Right cardiac atrium (tissue), 5 donors: ENCODE measurements around the gene CHRD. TPM values are rescaled to one million over a fixed set of nuclear protein-coding genes. Genes with fewer than 3 reads are reported as not detected.
"Not testable (repeated sequence)": the region's sequence is repeated elsewhere in the genome, so short reads cannot be mapped to it uniquely, and the experiment has no call there.

Experiments used
- ATAC-seq, 2 donors: fragments of 200-7000 bp; cut with Tn5 transposase; one replicate each; pipeline versions ENCODE4 v1.8.0 to v1.9.1; 2020; ENCODE audit warnings: moderate library complexity in 2 of 2, mild to moderate bottlenecking in 1 of 2
- DNase-seq, 3 donors: peaks; one replicate each; pipeline ENCODE4 v3.0.0-alpha.2; 2020
- H3K27ac ChIP-seq: one replicate; pipeline ENCODE4 v1.5.1; 2013; ENCODE audit warnings: mild to moderate bottlenecking, low read length, control low read depth, moderate library complexity
- H3K27me3 ChIP-seq: one replicate; pipeline ENCODE4 v1.6.1; 2013; ENCODE audit not compliant: control insufficient read depth, insufficient read depth
- H3K4me1 ChIP-seq: one replicate; pipeline ENCODE4 v1.6.1; 2013; ENCODE audit warnings: low read length; ENCODE audit not compliant: control insufficient read depth, insufficient read depth
- H3K4me3 ChIP-seq: one replicate; pipeline ENCODE4 v1.5.1; 2013; ENCODE audit warnings: low read length, control low read depth
- H3K9me3 ChIP-seq: one replicate; pipeline ENCODE4 v1.6.1; 2013; ENCODE audit warnings: low read length; ENCODE audit not compliant: control insufficient read depth
- WGBS: extraction: QIAGEN DNeasy Blood & Tissue Kit; methylation state at CpG from one replicate; pipeline ENCODE4 v1.1.7; 2013; 5-methylcytosine and 5-hydroxymethylcytosine counted together
- intact Hi-C, 4 donors: fragments of 100-400 bp; cut with DNase I; formaldehyde crosslinking; loops; one replicate each; pipeline versions ENCODE4 v1.11.0 to v1.14.0; 2022 to 2023
- polyA plus RNA-seq: library from polyadenylated mRNA; stranded (reverse); fragments of 200-250 nt; gene quantifications from one replicate; pipeline ENCODE4 v1.2.3, GENCODE V29; 2013
- total RNA-seq, 4 donors: library from RNA; stranded (reverse); fragmentation: NEBNext Ultra II Directional; extraction: Animal tissue kit (Norgen Biotek cat#: 25700); gene quantifications; one replicate each; pipeline ENCODE4 v1.2.1, GENCODE V29; 2021
- donor health status: healthy with polysubstance abuse.
- donor health status: DM: no; HTN: yes; CAD: no.
- donor health status: DM: no; HTN: no; CAD: no.
- donor health status: DM: no; HTN: yes; CAD: no; lungs with severe emphysema.
- donor health status: DM: yes; HTN: yes; CAD: no.

Gene CHRD
- total and polyA plus RNA-seq, 5 donors = 8.6 to 12.1 (median 10.8) TPM

- no peaks in the 10 kb centered on the region for H3K4me1 ChIP-seq
- ATAC-seq (no peak), DNase-seq (no peak)
- intact Hi-C loops = no loop called here
- 84% methylated on average over 2 of the region's 2 CpGs for WGBS
- H3K9me3 ChIP-seq = no peaks in the 10 kb centered on the region
- H3K4me3 ChIP-seq = no peak overlapping the region
- no peak overlapping the region for H3K27ac ChIP-seq
- H3K27me3 ChIP-seq = no peaks in the 10 kb centered on the region
These were observed 51.1 kb downstream of the CHRD start for GRCh38 chr3:184430940-184431339.

DNA sequence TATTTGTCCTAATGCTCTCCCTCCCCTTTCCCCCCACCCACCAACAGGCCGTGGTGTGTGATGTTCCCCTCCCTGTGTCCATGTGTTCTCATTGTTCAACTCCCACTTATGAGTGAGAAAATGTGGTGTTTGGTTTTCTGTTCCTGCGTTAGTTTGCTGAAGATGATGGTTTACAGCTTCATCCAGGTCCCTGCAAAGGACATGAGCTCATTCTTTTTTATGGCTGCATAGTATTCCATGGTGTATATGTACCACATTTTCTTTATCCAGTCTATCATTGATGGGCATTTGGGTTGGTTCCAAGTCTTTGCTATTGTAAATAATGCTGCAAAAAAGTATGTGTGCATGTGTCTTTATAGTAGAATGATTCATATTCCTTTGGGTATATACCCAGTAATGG lies 53.3 kb downstream of the CHRD start:
- ATAC-seq, H3K9me3 ChIP-seq, H3K4me3 ChIP-seq, DNase-seq, intact Hi-C loops, H3K27ac ChIP-seq, H3K27me3 ChIP-seq, H3K4me1 ChIP-seq: not testable (repeated sequence)
- 81% methylated on average over 2 of the region's 2 CpGs for WGBS

- no peak for ATAC-seq
- 69% methylated on average over 7 of the region's 7 CpGs for WGBS
- H3K27me3 ChIP-seq = no peaks in the 10 kb centered on the region
- no peak for DNase-seq
- no peak overlapping the region for H3K27ac ChIP-seq
- H3K4me1 ChIP-seq = no peaks in the 10 kb centered on the region
- H3K9me3 ChIP-seq = no peaks in the 10 kb centered on the region
- H3K4me3 ChIP-seq = no peak overlapping the region
- intact Hi-C loops = no loop called here
These were observed 59.2 kb downstream of the CHRD start for GRCh38 chr3:184439096-184439495.

Other genes starting within 250 kb of the CHRD start
- 10 to 100 TPM; 30.8 to 34.5 (median 33.0) TPM for gene EIF2B5, start 244.7 kb upstream of the CHRD start, total RNA-seq
- 28.3 TPM for gene EIF2B5, start 244.7 kb upstream of the CHRD start, polyA plus RNA-seq
- gene DVL3, start 224.7 kb upstream of the CHRD start, total RNA-seq = 10 to 100 TPM; 61.1 to 67.4 (median 65.3) TPM
- gene DVL3, start 224.7 kb upstream of the CHRD start, polyA plus RNA-seq = 39.8 TPM
- gene AP2M1, start 205.2 kb upstream of the CHRD start, total RNA-seq = 100 to 1,000 TPM; 271 to 340 (median 329) TPM
- gene AP2M1, start 205.2 kb upstream of the CHRD start, polyA plus RNA-seq = 330 TPM
- 10 to 100 TPM; 59.2 to 72.9 (median 63.5) TPM for gene ABCF3, start 193.9 kb upstream of the CHRD start, total RNA-seq
- 50.9 TPM for gene ABCF3, start 193.9 kb upstream of the CHRD start, polyA plus RNA-seq
- not detected for gene VWA5B2, start 150.5 kb upstream of the CHRD start, total RNA-seq
- gene VWA5B2, start 150.5 kb upstream of the CHRD start, polyA plus RNA-seq = 0.07 TPM
- gene ALG3, start 131.1 kb upstream of the CHRD start, total RNA-seq = 10 to 100 TPM; 17.3 to 23.3 (median 21.6) TPM
- gene ALG3, start 131.1 kb upstream of the CHRD start, polyA plus RNA-seq = 19.3 TPM
- gene EEF1AKMT4, start 130.4 kb upstream of the CHRD start, total RNA-seq = 1 to 10 TPM; 1.1 to 1.8 (median 1.3) TPM
- gene EEF1AKMT4, start 130.4 kb upstream of the CHRD start, polyA plus RNA-seq = 1.7 TPM
- gene CAMK2N2, start 118.5 kb upstream of the CHRD start, total RNA-seq = under 1 TPM in 1 of 4 donors, not detected in 3; 0.50 TPM
- gene CAMK2N2, start 118.5 kb upstream of the CHRD start, polyA plus RNA-seq = 0.07 TPM
- 1 to 10 TPM; 1.2 to 6.6 (median 3.6) TPM for gene ECE2, start 104.0 kb upstream of the CHRD start, total RNA-seq
- 2.6 TPM for gene ECE2, start 104.0 kb upstream of the CHRD start, polyA plus RNA-seq
- gene PSMD2, start 80.8 kb upstream of the CHRD start, total RNA-seq = 100 to 1,000 TPM; 198 to 230 (median 227) TPM
- gene PSMD2, start 80.8 kb upstream of the CHRD start, polyA plus RNA-seq = 161 TPM
- 100 to 1,000 TPM; 215 to 301 (median 245) TPM for gene EIF4G1, start 65.4 kb upstream of the CHRD start, total RNA-seq
- 203 TPM for gene EIF4G1, start 65.4 kb upstream of the CHRD start, polyA plus RNA-seq
- gene FAM131A, start 42.5 kb upstream of the CHRD start, total RNA-seq = 10 to 100 TPM; 26.5 to 41.1 (median 33.6) TPM
- 34.3 TPM for gene FAM131A, start 42.5 kb upstream of the CHRD start, polyA plus RNA-seq
- gene CLCN2, start 18.4 kb upstream of the CHRD start, total RNA-seq = 1 to 10 TPM; 2.0 to 4.9 (median 3.6) TPM
- 2.7 TPM for gene CLCN2, start 18.4 kb upstream of the CHRD start, polyA plus RNA-seq
- 10 to 100 TPM; 24.4 to 32.9 (median 30.1) TPM for gene POLR2H, start 18.3 kb upstream of the CHRD start, total RNA-seq
- 37.6 TPM for gene POLR2H, start 18.3 kb upstream of the CHRD start, polyA plus RNA-seq
- under 1 TPM; 0.23 to 0.47 (median 0.29) TPM for gene THPO, start 1.8 kb upstream of the CHRD start, total RNA-seq
- 0.34 TPM for gene THPO, start 1.8 kb upstream of the CHRD start, polyA plus RNA-seq
- gene EPHB3, start 181.7 kb downstream of the CHRD start, total RNA-seq = 1 to 10 TPM; 1.3 to 3.4 (median 2.9) TPM
- gene EPHB3, start 181.7 kb downstream of the CHRD start, polyA plus RNA-seq = 0.52 TPM